ENCODE data around the gene BARD1.
"Not testable (repeated sequence)": the region's sequence is repeated elsewhere in the genome, so short reads cannot be mapped to it uniquely, and the experiment has no call there.

The BARD1 gene

DNA sequence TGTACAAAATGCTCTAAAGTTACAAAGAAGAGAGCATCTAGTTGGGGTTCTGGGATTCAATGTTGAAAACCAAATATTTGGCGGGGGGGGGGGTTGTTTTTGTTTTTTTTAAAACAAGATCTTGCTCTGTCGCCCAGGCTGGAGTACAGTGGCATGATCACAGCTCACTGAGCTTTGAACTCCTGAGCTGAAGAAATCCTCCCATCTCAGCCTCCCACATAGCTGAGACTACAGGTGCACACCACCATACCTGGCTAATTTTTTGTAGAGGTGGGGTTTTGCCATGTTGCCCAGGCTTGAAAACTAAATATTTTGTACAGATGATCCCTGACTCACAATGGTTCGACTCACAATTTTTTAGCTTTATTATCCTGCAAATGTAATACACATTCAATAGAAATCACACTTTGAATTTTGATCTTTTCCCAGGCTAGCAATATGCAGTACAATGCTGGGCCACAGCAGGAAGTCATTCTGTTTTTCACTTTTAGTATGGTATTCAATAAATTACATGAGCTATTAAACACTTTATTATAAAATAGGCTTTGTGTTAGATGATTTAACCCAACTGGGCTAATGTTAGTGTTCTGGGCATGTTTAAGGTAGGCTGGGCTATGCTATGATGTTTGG, 7.6 kb downstream of the BARD1 start:
- no peak for TF ChIP-seq CTCF (IDR thresholded peaks at IDR 0.05; ENCODE audit: borderline replicate concordance, control extremely low read depth, extremely low read depth, insufficient read depth, missing control alignments)
- no peak for DNase-seq (ENCODE audit: low spot score)
- in situ Hi-C loops (cut with MboI; ENCODE audit: low sequenced_read_pairs, unreplicated experiment): no loop called here

DNA sequence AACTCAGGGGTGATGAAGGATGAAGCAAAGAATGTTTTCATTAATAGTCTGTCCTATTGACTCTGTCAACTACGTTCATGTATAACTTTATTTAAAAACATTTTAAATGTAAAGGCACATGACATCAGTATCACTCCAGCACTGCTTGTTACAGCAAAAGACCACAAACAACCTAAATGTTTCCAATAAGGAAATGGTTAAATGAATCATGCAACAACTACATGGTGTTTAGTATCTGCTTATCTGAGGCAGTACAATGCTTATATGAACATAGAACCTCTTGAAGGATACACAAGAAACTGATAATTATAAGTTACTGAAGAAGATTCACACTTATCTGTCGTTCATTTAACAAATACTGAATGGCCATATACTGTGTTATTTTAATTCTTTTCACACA, 8.4 kb downstream of the BARD1 start:
- no peak for DNase-seq (ENCODE audit: low spot score)
- in situ Hi-C loops (cut with MboI; ENCODE audit: low sequenced_read_pairs, unreplicated experiment): no loop called here
- TF ChIP-seq CTCF (IDR thresholded peaks at IDR 0.05; ENCODE audit: borderline replicate concordance, control extremely low read depth, extremely low read depth, insufficient read depth, missing control alignments): no peak

GRCh38 chr2:214800180-214800579, 9.3 kb downstream of the BARD1 start:
- DNase-seq (ENCODE audit: low spot score): no peak
- in situ Hi-C loops (cut with MboI; ENCODE audit: low sequenced_read_pairs, unreplicated experiment): no loop called here
- no peak for TF ChIP-seq CTCF (IDR thresholded peaks at IDR 0.05; ENCODE audit: borderline replicate concordance, control extremely low read depth, extremely low read depth, insufficient read depth, missing control alignments)

DNA sequence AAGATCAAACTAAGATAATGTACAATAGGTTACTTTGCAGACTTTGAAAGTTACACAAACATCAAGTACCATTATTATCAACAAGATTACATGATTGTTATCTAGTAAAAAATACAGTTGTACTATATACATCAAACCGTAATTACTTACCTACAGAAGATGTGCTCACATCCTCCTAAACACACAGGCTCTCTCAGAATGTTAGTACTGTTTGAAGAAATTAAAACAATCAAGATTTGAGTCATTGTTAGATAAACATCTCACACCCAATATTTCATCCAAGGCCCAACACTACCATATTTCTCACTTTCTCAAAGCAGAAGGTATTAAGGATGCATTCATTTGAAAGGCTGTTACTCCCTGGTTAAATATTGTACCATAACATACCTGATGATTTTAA, 12.6 kb downstream of the BARD1 start:
- TF ChIP-seq CTCF (IDR thresholded peaks at IDR 0.05; ENCODE audit: borderline replicate concordance, control extremely low read depth, extremely low read depth, insufficient read depth, missing control alignments): no peak
- DNase-seq (ENCODE audit: low spot score): no peak
- in situ Hi-C loops (cut with MboI; ENCODE audit: low sequenced_read_pairs, unreplicated experiment): no loop called here

DNA sequence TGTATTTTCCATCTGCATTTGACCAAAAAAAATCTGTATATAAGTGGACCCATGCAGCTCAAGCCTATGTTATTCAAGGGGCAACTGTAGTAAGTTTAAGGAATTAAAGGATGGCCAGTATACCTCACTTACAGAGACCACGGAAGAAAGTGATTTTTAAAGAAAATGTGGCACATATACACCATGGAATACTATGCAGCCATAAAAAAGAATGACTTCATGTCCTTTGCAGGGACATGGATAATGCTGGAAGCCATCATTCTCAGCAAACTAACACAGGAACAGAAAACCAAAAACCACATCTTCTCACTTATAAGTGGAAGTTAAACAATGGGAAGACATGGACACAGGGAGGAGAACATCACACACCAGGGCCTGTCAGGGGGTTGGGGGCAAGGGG, 26.3 kb downstream of the BARD1 start:
- in situ Hi-C loops (cut with MboI; ENCODE audit: low sequenced_read_pairs, unreplicated experiment); DNase-seq (ENCODE audit: low spot score): not testable (repeated sequence)

GRCh38 chr2:214782671-214783070, 26.8 kb downstream of the BARD1 start:
- in situ Hi-C loops (cut with MboI; ENCODE audit: low sequenced_read_pairs, unreplicated experiment): no loop called here
- TF ChIP-seq CTCF (IDR thresholded peaks at IDR 0.05; ENCODE audit: borderline replicate concordance, control extremely low read depth, extremely low read depth, insufficient read depth, missing control alignments): no peak
- DNase-seq (ENCODE audit: low spot score): no peak

- no peak for DNase-seq (ENCODE audit: low spot score)
- in situ Hi-C loops (cut with MboI; ENCODE audit: low sequenced_read_pairs, unreplicated experiment): no loop called here
Observed at GRCh38 chr2:214781226-214781625, 28.3 kb downstream of the BARD1 start.

More at GRCh38 chr2:214781226-214781625, 28.3 kb downstream of the BARD1 start:
- TF ChIP-seq CTCF (IDR thresholded peaks at IDR 0.05; ENCODE audit: borderline replicate concordance, control extremely low read depth, extremely low read depth, insufficient read depth, missing control alignments): no peak
